IMR-90 (cell line): ENCODE results near the gene GTF2H4. TPM values are rescaled to one million over a fixed set of nuclear protein-coding genes. Genes with fewer than 3 reads are reported as not detected.

Experiments used
- ATAC-seq: fragments of 200-7000 bp; cut with Tn5 transposase; 2 replicates; pipeline ENCODE4 v1.9.1; 2020; ENCODE audit warnings: low read depth, mild to moderate bottlenecking, moderate library complexity
- BruUV-seq: library from RNA; stranded (reverse); fragments of 400-500 nt; replicated peaks from 2 replicates; lab custom pipeline; 2021; lab: Mats Ljungman, UMichigan
- CTCF ChIA-PET: fragments of 300-600 bp; formaldehyde crosslinking; extraction: SDS; loops from one replicate; lab custom pipeline; 2021; ENCODE audit warnings: antibody characterized with exemption; lab: Yijun Ruan, JAX
- POLR2A ChIA-PET: fragments of 300-600 bp; sonication (Branson Sonifier 250); formaldehyde crosslinking; loops from one replicate; lab custom pipeline; 2022; ENCODE audit warnings: antibody characterized with exemption; ENCODE audit not compliant: unreplicated experiment; lab: Charles Lee
- DNase-seq: peaks from one replicate; pipeline ENCODE4 v3.0.0; 2013
- H2AFZ ChIP-seq: replicated peaks from 2 replicates; pipeline ENCODE3; 2013; ENCODE audit warnings: low read length, mild to moderate bottlenecking; ENCODE audit not compliant: poor library complexity
- H2AK5ac ChIP-seq: 2 replicates; pipeline ENCODE4 v1.6.1; 2013; ENCODE audit warnings: low read depth, low read length, inconsistent platforms
- H2AK9ac ChIP-seq: replicated peaks from 2 replicates; pipeline ENCODE3; 2013; ENCODE audit warnings: mild to moderate bottlenecking, low read depth, low read length, moderate library complexity; ENCODE audit not compliant: poor library complexity
- H2BK120ac ChIP-seq: 2 replicates; pipeline ENCODE4 v1.6.1; 2013; ENCODE audit warnings: low read depth, low read length, inconsistent platforms
- H2BK15ac ChIP-seq: 3 replicates; pipeline ENCODE4 v1.6.1; 2013; ENCODE audit warnings: low read depth, low read length, inconsistent platforms
- H2BK20ac ChIP-seq: 2 replicates; pipeline ENCODE4 v1.6.1; 2013; ENCODE audit warnings: low read depth, mild to moderate bottlenecking, inconsistent platforms, low read length, moderate library complexity
- H2BK5ac ChIP-seq: 2 replicates; pipeline ENCODE4 v1.6.1; 2013; ENCODE audit warnings: mild to moderate bottlenecking, low read depth, low read length, inconsistent platforms; ENCODE audit not compliant: poor library complexity, severe bottlenecking
- H3K14ac ChIP-seq: replicated peaks from 2 replicates; pipeline ENCODE4 v1.6.1; 2013; ENCODE audit warnings: low read depth, low read length, inconsistent platforms
- H3K18ac ChIP-seq: 2 replicates; pipeline ENCODE4 v1.6.1; 2013; ENCODE audit warnings: low read depth, low read length, control low read depth
- H3K23ac ChIP-seq: 2 replicates; pipeline ENCODE4 v1.6.1; 2013; ENCODE audit warnings: low read depth, low read length, inconsistent platforms
- H3K27ac ChIP-seq: 2 replicates; pipeline ENCODE4 v1.5.1; 2013; ENCODE audit warnings: mild to moderate bottlenecking, control low read depth, low read length; ENCODE audit not compliant: insufficient read depth
- H3K27me3 ChIP-seq: 2 replicates; pipeline ENCODE4 v1.6.1; 2013; ENCODE audit warnings: low read length; ENCODE audit not compliant: control insufficient read depth, insufficient read depth
- H3K36me3 ChIP-seq: 2 replicates; pipeline ENCODE4 v1.6.1; 2013; ENCODE audit warnings: low read length, mixed read lengths; ENCODE audit not compliant: control insufficient read depth, insufficient read depth
- H3K4ac ChIP-seq: 2 replicates; pipeline ENCODE4 v1.6.1; 2013; ENCODE audit warnings: low read depth, low read length, inconsistent platforms
- H3K4me1 ChIP-seq: 2 replicates; pipeline ENCODE4 v1.6.1; 2013; ENCODE audit warnings: low read length, mixed read lengths; ENCODE audit not compliant: control insufficient read depth, insufficient read depth
- H3K4me2 ChIP-seq: 2 replicates; pipeline ENCODE4 v1.6.1; 2013; ENCODE audit warnings: low read depth, mild to moderate bottlenecking, control low read depth, low read length, moderate library complexity
- H3K4me3 ChIP-seq: 2 replicates; pipeline ENCODE4 v1.5.1; 2013; ENCODE audit warnings: low read depth, mild to moderate bottlenecking, control low read depth, low read length, moderate library complexity; ENCODE audit not compliant: insufficient read depth
- H3K56ac ChIP-seq: 2 replicates; pipeline ENCODE4 v1.6.1; 2013; ENCODE audit warnings: low read length, inconsistent platforms; ENCODE audit not compliant: insufficient read depth; ENCODE audit errors: extremely low read depth
- H3K79me1 ChIP-seq, 2 experiments: 2 replicates each; pipeline ENCODE4 v1.6.1; 2013; ENCODE audit warnings: low read length in 2 of 2, inconsistent platforms in 1 of 2, low read depth in 1 of 2
- H3K9ac ChIP-seq: 2 replicates; pipeline ENCODE4 v1.6.1; 2013; ENCODE audit warnings: low read depth, low read length, control low read depth
- H3K9me1 ChIP-seq: 2 replicates; pipeline ENCODE4 v1.6.1; 2013; ENCODE audit warnings: low read length, inconsistent platforms; ENCODE audit not compliant: insufficient read depth
- H3K9me3 ChIP-seq: 2 replicates; pipeline ENCODE4 v1.6.1; 2013; ENCODE audit warnings: low read length; ENCODE audit not compliant: control insufficient read depth, insufficient read depth
- H4K20me1 ChIP-seq: 2 replicates; pipeline ENCODE4 v1.6.1; 2013; ENCODE audit warnings: low read length, inconsistent platforms; ENCODE audit not compliant: insufficient read depth
- H4K5ac ChIP-seq: 2 replicates; pipeline ENCODE4 v1.6.1; 2013; ENCODE audit warnings: mild to moderate bottlenecking, low read depth, low read length, control low read depth
- H4K8ac ChIP-seq, 2 experiments: 2 replicates each; pipeline ENCODE4 v1.6.1; 2013; ENCODE audit warnings: low read depth in 2 of 2, low read length in 2 of 2, control low read depth in 1 of 2, inconsistent platforms in 1 of 2
- H4K91ac ChIP-seq: 2 replicates; pipeline ENCODE4 v1.6.1; 2013; ENCODE audit warnings: low read depth, low read length, inconsistent platforms; ENCODE audit not compliant: insufficient read depth
- CTCF ChIP-seq: conservative IDR thresholded peaks from 2 replicates; pipeline ENCODE4 v1.5.1; 2012; ENCODE audit warnings: mild to moderate bottlenecking, low read depth, low read length, improper control_type of control experiment
- ELK1 ChIP-seq: fragments of 150-350 bp; IDR thresholded peaks from 2 replicates; pipeline ENCODE4 v1.6.1; 2016; ENCODE audit warnings: low read depth, mild to moderate bottlenecking, low read length, moderate library complexity, borderline replicate concordance
- FOS ChIP-seq: fragments of 150-350 bp; IDR thresholded peaks from 2 replicates; pipeline ENCODE4 v1.6.1; 2016; ENCODE audit warnings: low read depth, low read length
- MAFK ChIP-seq: IDR thresholded peaks from 2 replicates; pipeline ENCODE4 v1.6.1; 2012; ENCODE audit warnings: low read depth, low read length, improper control_type of control experiment
- RAD21 ChIP-seq: IDR thresholded peaks from 2 replicates; pipeline ENCODE4 v1.6.1; 2012; ENCODE audit warnings: low read length, improper control_type of control experiment
- RFX5 ChIP-seq: IDR thresholded peaks from 2 replicates; pipeline ENCODE4 v1.8.0; 2012; ENCODE audit warnings: low read depth, mild to moderate bottlenecking, low read length, moderate library complexity
- SMC3 ChIP-seq: fragments of 150-350 bp; IDR thresholded peaks from 2 replicates; pipeline ENCODE4 v1.6.1; 2016; ENCODE audit warnings: low read depth, mild to moderate bottlenecking, antibody characterized with exemption, low read length, moderate library complexity
- WGBS, 2 experiments: methylation state at CpG; one replicate each; pipeline versions ENCODE4 v1.1.5 to v1.1.7; 2013; ENCODE audit warnings: missing lambda C conversion rate in 2 of 2; ENCODE audit not compliant: insufficient read length in 1 of 2; ENCODE audit errors: extremely low coverage in 2 of 2; 5-methylcytosine and 5-hydroxymethylcytosine counted together
- dilution Hi-C: fragments of 300-500 bp; cut with HindIII; formaldehyde crosslinking; loops from one replicate; pipeline ENCODE4 v1.14.3; 2018; ENCODE audit warnings: low sequenced_read_pairs; ENCODE audit not compliant: unreplicated experiment
- in situ Hi-C: fragments of 300-500 bp; cut with MboI; formaldehyde crosslinking; loops from 3 replicates; pipeline ENCODE4 v1.14.3; 2019; ENCODE audit warnings: low sequenced_read_pairs, inconsistent platforms, mixed read lengths
- intact Hi-C: fragments of 100-400 bp; cut with micrococcal nuclease; formaldehyde crosslinking; loops from 2 replicates; pipeline ENCODE4 v1.10.0; 2022
- polyA plus RNA-seq, 3 experiments: library from polyadenylated mRNA; depleted of rRNA; stranded (reverse); fragments of >200 nt; gene quantifications; 2 replicates each; pipeline ENCODE4 v1.2.3, GENCODE V29; 2012; ENCODE audit warnings: low replicate concordance in 1 of 3
- total RNA-seq: library from RNA; depleted of rRNA; stranded (reverse); fragments of >200 nt; gene quantifications from 2 replicates; pipeline ENCODE4 v1.2.3, GENCODE V29; 2012

The GTF2H4 gene
- total and polyA plus RNA-seq, 2 of the 4 experiments (the other 2 are of a cell fraction) = 13.4 to 30.8 TPM

- H3K79me1 ChIP-seq = peaks cover 5 to 6% of the 10 kb centered on the region in 2 experiments; a peak in 1 of 4 replicates
- H4K8ac ChIP-seq = peak overlapping the region; percentile 100
- no peak for TF ChIP-seq CTCF
- TF ChIP-seq MAFK = no peak
- TF ChIP-seq RAD21 = no peak
- no peak for TF ChIP-seq ELK1
- TF ChIP-seq SMC3 = no peak
- no peak for TF ChIP-seq RFX5
- no peak for TF ChIP-seq FOS
- H3K36me3 ChIP-seq = peaks cover 26% of the 10 kb centered on the region
- peak overlapping the region; percentile 99 for H2AFZ ChIP-seq
- 40% methylated on average over 1 of the region's 17 CpGs; no CpG with 5 or more reads in 1 of the 2 experiments for WGBS, 2 experiments
- H3K9ac ChIP-seq = peak overlapping the region; percentile 90
- H2BK20ac ChIP-seq = 0 out of 2 replicates have a peak overlapping the region, but pooled peaks have one; percentile 43
- ChIA-PET POLR2A (no interaction called here), CTCF (interaction anchor here (1.0 to 3.6 kb wide), 10 partner anchors 11 to 172 kb away, joined by 3 to 31 read pairs (median 10); no protein-coding TSS in a partner anchor)
- dilution Hi-C loops = no loop called here
- H3K4me1 ChIP-seq = peaks cover 12% of the 10 kb centered on the region
- H4K20me1 ChIP-seq = no peaks in the 10 kb centered on the region
- intact Hi-C loops = loop anchor here (1.0 to 10.0 kb wide), 4 partner anchors 87 to 280 kb away; no protein-coding TSS in a partner anchor
- H3K23ac ChIP-seq = peak overlapping the region; percentile 92
- peak overlapping the region; percentile 90 for H4K91ac ChIP-seq
- peak overlapping the region; percentile 92 for H4K5ac ChIP-seq
- peak overlapping the region; percentile 51 for H2BK120ac ChIP-seq
- no peak for DNase-seq
- no peaks in the 10 kb centered on the region for H3K9me3 ChIP-seq
- peak overlapping the region; percentile 44; the same call in 1 of the 3 replicates for H2BK15ac ChIP-seq
- peak overlapping the region; percentile 97 for H2AK9ac ChIP-seq
- peak overlapping the region; percentile 91 for H3K4me2 ChIP-seq
- H2BK5ac ChIP-seq = peak overlapping the region; percentile 84
- BruUV-seq = no TSS peak
- H3K18ac ChIP-seq = peak overlapping the region; percentile 62; the same call in 1 of the 2 replicates
- H3K27ac ChIP-seq = peak overlapping the region; percentile 82
- peak overlapping the region; percentile 97 for H3K14ac ChIP-seq
- peak overlapping the region; percentile 85 for H3K56ac ChIP-seq
- no peak for ATAC-seq
- no peaks in the 10 kb centered on the region for H3K9me1 ChIP-seq
- no peaks in the 10 kb centered on the region for H3K27me3 ChIP-seq
- peak overlapping the region; percentile 98 for H3K4ac ChIP-seq
- peak overlapping the region; percentile 95 for H2AK5ac ChIP-seq
- peak overlapping the region; percentile 44; the same call in 1 of the 2 replicates for H3K4me3 ChIP-seq
- in situ Hi-C loops = loop anchor here (5.0 kb wide), 1 partner anchor 162 kb away; no protein-coding TSS in a partner anchor
Observed at GRCh38 chr6:30914854-30915590, 7.0 kb downstream of the GTF2H4 start.
